HCT116 (cell line): ENCODE data around the gene GRIK4. TPM values are rescaled to one million over a fixed set of nuclear protein-coding genes. Genes with fewer than 3 reads are reported as not detected.

ENCODE experiments used
- ATAC-seq: fragments of 200-7000 bp; cut with Tn5 transposase; 2 replicates; pipeline ENCODE4 v1.9.1; 2020; ENCODE audit warnings: mild to moderate bottlenecking, moderate library complexity
- BruUV-seq: library from RNA; stranded (reverse); fragments of 400-500 nt; replicated peaks from 2 replicates; lab custom pipeline; 2021; lab: Mats Ljungman, UMichigan
- CTCF ChIA-PET: fragments of 300-600 bp; sonication (Branson Sonifier 250); formaldehyde crosslinking; loops from one replicate; lab custom pipeline; 2021; ENCODE audit warnings: antibody characterized with exemption; lab: Charles Lee
- POLR2A ChIA-PET: fragments of 300-600, 350-600 bp; sonication (Branson Sonifier 250); formaldehyde crosslinking; loops from one replicate; lab custom pipeline; 2021; ENCODE audit warnings: antibody characterized with exemption; lab: Charles Lee
- RAD21 ChIA-PET, 2 experiments: fragments of 300-600 bp; sonication (Branson Sonifier 250); formaldehyde crosslinking; loops; one replicate each; lab custom pipeline; 2023; ENCODE audit warnings: low total read pairs in 2 of 2; ENCODE audit not compliant: uncharacterized antibody in 2 of 2, unreplicated experiment in 2 of 2, low non-redundant PET in 1 of 2; lab: Charles Lee
- DNase-seq: peaks from one replicate; pipeline ENCODE4 v3.0.0-alpha.2; 2010; ENCODE audit warnings: low read depth, low spot score
- H2AFZ ChIP-seq: fragments of 200-600 bp; shearing (Covaris generic), sonication (generic); 2 replicates; pipeline ENCODE4 v1.6.1; 2017; ENCODE audit warnings: low read depth, mixed run types, mixed read lengths, antibody characterized with exemption, low read length; ENCODE audit not compliant: poor library complexity, severe bottlenecking
- H3K27ac ChIP-seq: 2 replicates; pipeline ENCODE4 v1.5.1; 2012; ENCODE audit warnings: low read depth, low read length
- H3K27me3 ChIP-seq: fragments of 200-600 bp; sonication (generic); 2 replicates; pipeline ENCODE4 v1.6.1; 2016; ENCODE audit warnings: mixed run types, low read length, mixed read lengths; ENCODE audit not compliant: insufficient read depth
- H3K36me3 ChIP-seq, 2 experiments: fragments of 200-500 bp in 1 of 2; fragments of 200-600 bp in 1 of 2; sonication (Bioruptor generic) in 1 of 2; sonication (generic) in 1 of 2; 2 replicates each; pipeline versions ENCODE4 v1.5.1 to v1.6.1; 2014 to 2016; ENCODE audit warnings: low read length in 2 of 2, inconsistent platforms in 1 of 2, mixed read lengths in 1 of 2, mixed run types in 1 of 2; ENCODE audit not compliant: insufficient read depth in 2 of 2, control insufficient read depth in 1 of 2
- H3K4me1 ChIP-seq, 2 experiments: fragments of 200-600 bp in 1 of 2; sonication (generic) in 1 of 2; 2 replicates each; pipeline versions ENCODE4 v1.5.1 to v1.6.1; 2012 to 2017; ENCODE audit warnings: low read length in 2 of 2, inconsistent platforms in 1 of 2, mild to moderate bottlenecking in 1 of 2, mixed read lengths in 1 of 2, mixed run types in 1 of 2, moderate library complexity in 1 of 2; ENCODE audit not compliant: insufficient read depth in 2 of 2, control insufficient read depth in 1 of 2
- H3K4me2 ChIP-seq: fragments of 200-600 bp; sonication (generic); 2 replicates; pipeline ENCODE4 v1.6.1; 2017; ENCODE audit warnings: mixed run types, low read length, mixed read lengths
- H3K4me3 ChIP-seq, 2 experiments: fragments of 200-600 bp in 1 of 2; sonication (generic) in 1 of 2; replicated peaks in 1 of 2; 2 replicates each; pipeline ENCODE4 v1.5.1; 2011 to 2016; ENCODE audit warnings: low read length in 2 of 2, control low read depth in 1 of 2, low read depth in 1 of 2, mild to moderate bottlenecking in 1 of 2, mixed read lengths in 1 of 2, mixed run types in 1 of 2
- H3K79me2 ChIP-seq: fragments of 200-600 bp; sonication (generic); 2 replicates; pipeline ENCODE4 v1.6.1; 2017; ENCODE audit warnings: mild to moderate bottlenecking, mixed run types, low read length, moderate library complexity, mixed read lengths; ENCODE audit not compliant: insufficient read depth
- H3K9ac ChIP-seq: fragments of 200-600 bp; sonication (generic); 2 replicates; pipeline ENCODE4 v1.6.1; 2016; ENCODE audit warnings: low read length, mixed read lengths
- H3K9me2 ChIP-seq: fragments of 200-600 bp; sonication (generic), shearing (Covaris generic); 2 replicates; pipeline ENCODE4 v1.6.1; 2017; ENCODE audit warnings: mixed run types, mild to moderate bottlenecking, moderate library complexity; ENCODE audit not compliant: insufficient read depth
- H3K9me3 ChIP-seq, 2 experiments: fragments of 200-500 bp in 1 of 2; fragments of 200-600 bp in 1 of 2; sonication (Bioruptor generic) in 1 of 2; sonication (generic) in 1 of 2; 2 replicates each; pipeline ENCODE4 v1.6.1; 2014 to 2017; ENCODE audit warnings: low read length in 2 of 2, mixed read lengths in 2 of 2, inconsistent platforms in 1 of 2, low read depth in 1 of 2, mild to moderate bottlenecking in 1 of 2, mixed run types in 1 of 2, moderate library complexity in 1 of 2; ENCODE audit not compliant: control insufficient read depth in 1 of 2, insufficient read depth in 1 of 2
- H4K20me1 ChIP-seq: fragments of 200-600 bp; sonication (generic), shearing (Covaris generic); 2 replicates; pipeline ENCODE4 v1.6.1; 2017; ENCODE audit warnings: mixed run types, mild to moderate bottlenecking, moderate library complexity; ENCODE audit not compliant: insufficient read depth
- CEBPB ChIP-seq: IDR thresholded peaks from 2 replicates; pipeline ENCODE4 v1.6.1; 2012; ENCODE audit warnings: low read depth
- EGR1 ChIP-seq: IDR thresholded peaks from 2 replicates; pipeline ENCODE4 v1.6.1; 2012; ENCODE audit warnings: low read depth
- ELF1 ChIP-seq: IDR thresholded peaks from 2 replicates; pipeline ENCODE4 v1.6.1; 2012; ENCODE audit warnings: low read depth, borderline replicate concordance
- EZH2 ChIP-seq: fragments of 200-600 bp; sonication (generic); IDR thresholded peaks from 2 replicates; pipeline ENCODE4 v1.6.1; 2017; ENCODE audit warnings: antibody characterized with exemption, mixed run types
- RAD21 ChIP-seq: IDR thresholded peaks from 2 replicates; pipeline ENCODE4 v1.6.1; 2012; ENCODE audit warnings: low read depth, mild to moderate bottlenecking
- SRF ChIP-seq: IDR thresholded peaks from 2 replicates; pipeline ENCODE4 v1.6.1; 2012; ENCODE audit warnings: low read depth
- TCF7L2 ChIP-seq: IDR thresholded peaks from 2 replicates; pipeline ENCODE4 v1.7.0; 2011; ENCODE audit warnings: borderline replicate concordance, inconsistent platforms; ENCODE audit not compliant: insufficient read depth, insufficient read length; ENCODE audit errors: extremely low read depth
- YY1 ChIP-seq: IDR thresholded peaks from 2 replicates; pipeline ENCODE4 v1.6.1; 2011; ENCODE audit warnings: low read length, low read depth, moderate library complexity, mild to moderate bottlenecking; ENCODE audit not compliant: insufficient replicate concordance; ENCODE audit errors: extremely low read depth
- ZBTB33 ChIP-seq: IDR thresholded peaks from 2 replicates; pipeline ENCODE4 v1.6.1; 2011; ENCODE audit warnings: mild to moderate bottlenecking, low read length, moderate library complexity; ENCODE audit not compliant: insufficient replicate concordance; ENCODE audit errors: extremely low read depth
- ZFX ChIP-seq: fragments of 450-650 bp; IDR thresholded peaks from 2 replicates; pipeline ENCODE4 v1.6.1; 2017
- ZNF274 ChIP-seq: fragments of 200-500 bp; sonication (Bioruptor generic); IDR thresholded peaks from 2 replicates; pipeline ENCODE4 v1.6.1; 2014; ENCODE audit warnings: mild to moderate bottlenecking, low read depth, low read length, inconsistent platforms
- intact Hi-C: fragments of 100-400 bp; cut with micrococcal nuclease; formaldehyde crosslinking; loops from 2 replicates; pipeline ENCODE4 v1.10.0; 2022
- total RNA-seq: library from RNA; stranded (reverse); gene quantifications from one replicate; pipeline ENCODE4 v1.2.1, GENCODE V29; 2021; ENCODE audit not compliant: unreplicated experiment
- TF ChIP-seq, protein P1 (sequence below), 3 experiments: fragments of 200-600 bp in 1 of 3; sonication (generic) in 1 of 3; IDR thresholded peaks in 2 of 3; conservative IDR thresholded peaks in 1 of 3; 2 replicates each; pipeline ENCODE4 v1.5.1; 2012 to 2017; ENCODE audit warnings: low read depth in 2 of 3, low read length in 2 of 3, antibody characterized with exemption in 1 of 3, borderline replicate concordance in 1 of 3, control low read depth in 1 of 3, mild to moderate bottlenecking in 1 of 3, mixed read lengths in 1 of 3, mixed run types in 1 of 3, moderate library complexity in 1 of 3; ENCODE audit not compliant: insufficient read depth in 1 of 3
- TF ChIP-seq, protein P2 (sequence below): IDR thresholded peaks from 2 replicates; pipeline ENCODE4 v1.6.1; 2012; ENCODE audit warnings: low read depth

The GRIK4 gene
- total RNA-seq, 1 experiment from 2014 or later, result 0.52 TPM

DNA sequence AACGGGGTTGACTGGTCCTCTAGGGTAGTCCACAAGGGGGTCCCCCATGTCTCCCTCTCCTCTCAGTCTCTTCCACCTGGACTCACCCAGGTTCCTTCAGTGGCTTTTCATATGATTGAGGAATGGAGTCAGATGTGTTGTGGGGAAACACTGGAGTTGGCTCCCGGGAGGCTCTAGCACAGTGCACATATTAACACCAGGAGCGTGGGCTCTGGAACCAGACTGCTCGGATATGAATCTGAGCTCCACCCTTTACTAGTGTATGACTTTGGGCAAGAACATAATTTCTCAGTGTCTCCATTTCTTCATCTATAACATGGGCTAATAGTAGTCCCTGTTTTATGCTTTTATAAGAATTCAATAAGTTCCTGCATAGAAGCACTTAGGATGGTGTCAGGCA, 157.0 kb downstream of the GRIK4 start:
- Histone ChIP-seq H3K9ac (no peak overlapping the region), H3K9me2 (no peaks in the 10 kb centered on the region), H3K27me3 (peaks cover 58% of the 10 kb centered on the region), H3K27ac (no peak overlapping the region), H3K4me1 (no peaks in the 10 kb centered on the region), H4K20me1 (no peaks in the 10 kb centered on the region), H3K9me3 (no peaks in the 10 kb centered on the region), H2AFZ (no peak overlapping the region), H3K79me2 (no peaks in the 10 kb centered on the region), H3K4me2 (no peak overlapping the region), H3K36me3 (no peaks in the 10 kb centered on the region), H3K4me3 (no peak overlapping the region)
- POLR2A ChIA-PET, result no interaction called here
- CTCF ChIA-PET, result no interaction called here
- intact Hi-C loops, result no loop called here
- no TSS peak for BruUV-seq
- TF ChIP-seq TCF7L2 (no peak), EGR1 (no peak), EZH2 (no peak), CEBPB (no peak), RAD21 (no peak), ZBTB33 (no peak), SRF (no peak), ZNF274 (no peak), ELF1 (no peak), YY1 (no peak), ZFX (no peak)
- TF ChIP-seq, protein P1, sequence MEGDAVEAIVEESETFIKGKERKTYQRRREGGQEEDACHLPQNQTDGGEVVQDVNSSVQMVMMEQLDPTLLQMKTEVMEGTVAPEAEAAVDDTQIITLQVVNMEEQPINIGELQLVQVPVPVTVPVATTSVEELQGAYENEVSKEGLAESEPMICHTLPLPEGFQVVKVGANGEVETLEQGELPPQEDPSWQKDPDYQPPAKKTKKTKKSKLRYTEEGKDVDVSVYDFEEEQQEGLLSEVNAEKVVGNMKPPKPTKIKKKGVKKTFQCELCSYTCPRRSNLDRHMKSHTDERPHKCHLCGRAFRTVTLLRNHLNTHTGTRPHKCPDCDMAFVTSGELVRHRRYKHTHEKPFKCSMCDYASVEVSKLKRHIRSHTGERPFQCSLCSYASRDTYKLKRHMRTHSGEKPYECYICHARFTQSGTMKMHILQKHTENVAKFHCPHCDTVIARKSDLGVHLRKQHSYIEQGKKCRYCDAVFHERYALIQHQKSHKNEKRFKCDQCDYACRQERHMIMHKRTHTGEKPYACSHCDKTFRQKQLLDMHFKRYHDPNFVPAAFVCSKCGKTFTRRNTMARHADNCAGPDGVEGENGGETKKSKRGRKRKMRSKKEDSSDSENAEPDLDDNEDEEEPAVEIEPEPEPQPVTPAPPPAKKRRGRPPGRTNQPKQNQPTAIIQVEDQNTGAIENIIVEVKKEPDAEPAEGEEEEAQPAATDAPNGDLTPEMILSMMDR (IDR thresholded peaks at IDR 0.05 in 2 of 3, conservative IDR thresholded peaks at IDR 0.05 in 1 of 3; ENCODE audit: borderline replicate concordance in 1 of 3, insufficient read depth in 1 of 3, low read depth in 2 of 3, low read length in 2 of 3), result no peak
- TF ChIP-seq, protein P2, sequence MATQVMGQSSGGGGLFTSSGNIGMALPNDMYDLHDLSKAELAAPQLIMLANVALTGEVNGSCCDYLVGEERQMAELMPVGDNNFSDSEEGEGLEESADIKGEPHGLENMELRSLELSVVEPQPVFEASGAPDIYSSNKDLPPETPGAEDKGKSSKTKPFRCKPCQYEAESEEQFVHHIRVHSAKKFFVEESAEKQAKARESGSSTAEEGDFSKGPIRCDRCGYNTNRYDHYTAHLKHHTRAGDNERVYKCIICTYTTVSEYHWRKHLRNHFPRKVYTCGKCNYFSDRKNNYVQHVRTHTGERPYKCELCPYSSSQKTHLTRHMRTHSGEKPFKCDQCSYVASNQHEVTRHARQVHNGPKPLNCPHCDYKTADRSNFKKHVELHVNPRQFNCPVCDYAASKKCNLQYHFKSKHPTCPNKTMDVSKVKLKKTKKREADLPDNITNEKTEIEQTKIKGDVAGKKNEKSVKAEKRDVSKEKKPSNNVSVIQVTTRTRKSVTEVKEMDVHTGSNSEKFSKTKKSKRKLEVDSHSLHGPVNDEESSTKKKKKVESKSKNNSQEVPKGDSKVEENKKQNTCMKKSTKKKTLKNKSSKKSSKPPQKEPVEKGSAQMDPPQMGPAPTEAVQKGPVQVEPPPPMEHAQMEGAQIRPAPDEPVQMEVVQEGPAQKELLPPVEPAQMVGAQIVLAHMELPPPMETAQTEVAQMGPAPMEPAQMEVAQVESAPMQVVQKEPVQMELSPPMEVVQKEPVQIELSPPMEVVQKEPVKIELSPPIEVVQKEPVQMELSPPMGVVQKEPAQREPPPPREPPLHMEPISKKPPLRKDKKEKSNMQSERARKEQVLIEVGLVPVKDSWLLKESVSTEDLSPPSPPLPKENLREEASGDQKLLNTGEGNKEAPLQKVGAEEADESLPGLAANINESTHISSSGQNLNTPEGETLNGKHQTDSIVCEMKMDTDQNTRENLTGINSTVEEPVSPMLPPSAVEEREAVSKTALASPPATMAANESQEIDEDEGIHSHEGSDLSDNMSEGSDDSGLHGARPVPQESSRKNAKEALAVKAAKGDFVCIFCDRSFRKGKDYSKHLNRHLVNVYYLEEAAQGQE, result no peak
- DNase-seq (no peak), ATAC-seq (no peak)
- RAD21 ChIA-PET, result no interaction called here
